Stimulated activated CD4-positive, alpha-beta T cell treated with anti-CD3 and anti-CD28 coated beads, Interleukin-4, amount 100 ng/mL, for 48 hours (primary cell): ENCODE results near the gene MIA2.
"Not testable (repeated sequence)": the region's sequence is repeated elsewhere in the genome, so short reads cannot be mapped to it uniquely, and the experiment has no call there.

ENCODE experiments used
- DNase-seq, 2 donors: peaks; one replicate each; pipeline ENCODE4 v3.0.0-alpha.2; 2020; ENCODE audit warnings: low read depth in 2 of 2

The MIA2 gene

DNA sequence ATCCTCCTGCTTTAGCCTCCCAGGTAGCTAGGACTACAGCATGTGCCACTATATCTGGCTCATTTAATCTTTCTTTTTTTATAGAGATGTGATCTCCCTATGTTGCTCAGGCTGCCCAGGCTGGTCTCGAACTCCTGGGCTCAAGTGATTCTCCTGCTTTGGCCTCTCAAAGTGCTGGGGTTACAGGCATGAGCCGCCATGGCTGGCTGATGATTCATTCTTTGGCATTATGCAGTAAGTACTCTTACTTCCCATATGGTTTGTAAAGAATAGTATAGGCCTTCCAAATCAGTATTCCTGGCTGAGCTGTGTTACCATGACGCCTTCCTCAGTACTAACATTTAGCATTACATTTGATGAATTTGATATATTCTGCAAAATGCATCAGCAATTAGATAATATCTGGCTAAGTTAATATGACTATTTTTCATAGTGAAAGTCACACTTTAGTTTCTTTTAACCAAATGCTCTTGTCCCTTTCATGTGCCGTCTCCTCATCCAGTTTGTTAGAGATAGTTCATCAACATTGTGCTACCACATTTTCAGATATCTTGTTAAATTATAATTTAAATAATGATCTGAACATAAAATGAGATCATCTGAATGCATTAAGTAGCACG lies 3.2 kb upstream of the MIA2 start:
- DNase-seq = no peak

DNA sequence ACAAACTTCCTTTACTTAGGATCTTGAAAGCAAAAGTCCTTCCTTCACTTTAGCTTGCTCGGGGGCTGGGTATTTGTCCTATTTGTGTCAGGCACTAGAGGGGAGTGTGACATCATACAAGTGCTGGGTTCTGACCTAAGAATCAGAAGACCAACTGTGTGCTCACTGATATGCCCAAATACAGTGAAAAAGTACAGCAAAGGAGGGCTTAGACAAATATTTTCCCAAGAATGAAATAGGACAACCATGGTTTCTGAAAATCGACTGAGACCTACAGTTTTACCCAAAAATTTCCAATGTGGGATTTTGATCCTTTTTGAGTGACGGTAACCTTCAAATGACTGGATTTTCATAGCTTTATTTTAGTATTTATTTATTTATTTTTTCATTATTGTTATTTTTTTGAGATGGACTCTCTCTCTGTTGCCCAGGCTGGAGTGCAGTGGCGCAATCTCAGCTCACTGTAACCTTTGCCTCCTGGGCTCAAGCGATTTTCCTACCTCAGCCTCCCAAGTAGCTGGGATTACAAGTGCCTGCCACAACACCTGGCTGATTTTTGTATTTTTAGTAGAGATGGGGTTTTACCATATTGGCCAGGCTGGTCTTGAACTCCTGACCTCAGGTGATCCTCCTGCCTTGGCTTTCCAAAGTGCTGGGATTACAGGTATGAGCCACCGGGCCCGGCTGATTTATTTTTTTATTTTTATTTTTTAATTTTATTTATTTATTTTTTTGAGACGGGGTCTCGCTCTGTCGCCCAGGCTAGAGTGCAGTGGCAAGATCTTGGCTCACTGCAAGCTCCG lies 1.8 kb upstream of the MIA2 start:
- DNase-seq = not testable (repeated sequence)

GRCh38 chr14:39232554-39233415 lies 930 bp upstream of the MIA2 start:
- no peak for DNase-seq

DNA sequence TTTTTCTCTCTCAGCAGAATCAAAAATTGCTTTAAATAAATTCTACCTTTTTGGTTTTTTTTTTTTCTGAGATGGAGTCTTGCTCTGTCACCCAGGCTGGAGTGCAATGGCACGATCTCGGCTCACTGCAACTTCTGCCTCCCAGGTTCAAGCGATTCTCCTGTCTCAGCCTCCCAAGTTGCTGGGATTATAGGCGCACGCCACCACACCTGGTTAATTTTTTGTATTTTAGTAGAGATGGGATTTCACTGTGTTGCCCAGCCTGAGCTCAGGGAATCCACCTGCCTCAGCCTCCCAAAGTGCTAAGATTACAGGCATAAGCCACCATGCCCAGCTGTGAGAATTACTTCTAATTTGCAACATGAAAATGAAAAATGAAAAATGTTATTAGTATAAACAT lies 1.3 kb downstream of the MIA2 start:
- DNase-seq = not testable (repeated sequence)

DNA sequence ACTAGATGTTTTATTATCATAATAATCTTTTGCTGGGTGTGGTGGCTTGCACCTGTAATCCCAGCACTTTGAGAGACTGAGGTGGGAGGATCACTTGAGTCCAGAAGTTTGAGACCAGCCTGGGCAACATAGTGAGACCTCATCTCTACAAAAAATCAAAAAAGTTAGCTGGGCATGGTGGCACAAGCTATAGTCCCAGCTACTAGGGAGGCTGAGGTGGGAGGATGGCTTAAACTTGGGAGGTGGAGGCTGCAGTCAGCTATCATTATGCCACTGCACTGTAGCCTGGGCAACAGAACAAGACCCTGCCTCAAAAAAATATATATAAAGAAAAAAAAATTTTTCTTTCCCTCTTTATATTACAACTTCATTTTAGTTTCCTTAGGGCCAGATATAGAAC lies 1.8 kb downstream of the MIA2 start:
- DNase-seq = not testable (repeated sequence)

- no peak for DNase-seq
Measured at GRCh38 chr14:39240769-39241168, 7.1 kb downstream of the MIA2 start.

GRCh38 chr14:39241637-39242036 lies 7.9 kb downstream of the MIA2 start:
- DNase-seq = no peak

DNA sequence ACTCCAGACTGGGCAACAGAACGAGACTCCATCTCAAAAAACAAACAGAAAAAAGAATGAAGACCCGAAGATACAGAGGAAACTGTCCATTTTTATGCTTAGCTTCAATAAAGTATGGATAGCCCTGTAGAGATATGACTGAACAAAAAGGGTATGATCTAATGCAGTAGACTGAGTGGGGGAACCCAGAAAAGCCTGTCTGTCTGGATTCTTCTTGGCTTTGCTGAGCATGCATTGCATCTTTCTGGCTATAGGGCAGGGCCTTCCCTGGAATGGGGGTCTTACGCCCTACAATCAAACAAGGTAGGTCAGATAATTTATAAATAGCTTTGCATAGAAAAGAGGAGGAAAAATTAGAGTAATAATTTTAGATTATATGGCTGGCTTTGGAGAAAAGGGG lies 10.1 kb downstream of the MIA2 start:
- DNase-seq = no peak

DNA sequence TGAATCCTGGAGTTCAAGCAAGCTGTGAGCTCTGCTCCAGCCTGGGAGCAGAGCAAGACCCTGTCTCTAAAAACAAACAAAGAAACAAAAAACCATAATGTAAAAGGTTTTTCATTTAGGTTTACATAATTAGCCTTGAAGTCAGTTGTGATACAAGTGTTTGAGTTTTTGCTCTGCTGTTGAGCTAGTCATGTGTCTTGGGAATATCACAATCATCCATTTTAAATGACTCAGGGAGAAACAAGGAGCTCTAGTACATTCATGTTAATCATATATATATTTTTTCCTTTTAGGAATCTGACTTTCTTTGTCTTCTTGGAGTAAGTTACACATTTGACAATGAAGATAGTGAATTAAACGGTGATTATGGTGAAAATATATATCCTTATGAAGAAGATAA lies 12.9 kb downstream of the MIA2 start:
- DNase-seq = no peak

GRCh38 chr14:39247256-39247655 lies 13.5 kb downstream of the MIA2 start:
- no peak for DNase-seq

DNA sequence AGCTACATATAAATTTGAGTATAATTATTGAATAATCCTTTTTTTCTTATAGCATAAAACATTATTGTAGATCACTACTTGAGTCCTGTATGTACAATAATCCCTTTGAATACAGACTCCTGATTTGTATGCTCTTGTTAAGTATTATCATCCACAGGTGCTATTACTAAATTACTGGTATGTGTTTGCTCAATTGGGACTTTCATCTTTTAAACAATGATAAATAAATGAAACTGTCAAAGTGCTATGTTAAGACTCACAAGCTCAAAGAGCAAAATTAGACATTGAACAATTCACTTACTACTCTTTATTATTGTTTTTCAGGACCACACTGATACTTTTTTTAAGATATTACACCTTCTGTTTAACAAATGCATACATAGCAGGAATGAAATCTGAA lies 17.8 kb downstream of the MIA2 start:
- DNase-seq = no peak

- DNase-seq = not testable (repeated sequence)
Measured at GRCh38 chr14:39257388-39257787, 23.7 kb downstream of the MIA2 start.

- DNase-seq = no peak
Measured at GRCh38 chr14:39258782-39259545, 25.2 kb downstream of the MIA2 start.

DNA sequence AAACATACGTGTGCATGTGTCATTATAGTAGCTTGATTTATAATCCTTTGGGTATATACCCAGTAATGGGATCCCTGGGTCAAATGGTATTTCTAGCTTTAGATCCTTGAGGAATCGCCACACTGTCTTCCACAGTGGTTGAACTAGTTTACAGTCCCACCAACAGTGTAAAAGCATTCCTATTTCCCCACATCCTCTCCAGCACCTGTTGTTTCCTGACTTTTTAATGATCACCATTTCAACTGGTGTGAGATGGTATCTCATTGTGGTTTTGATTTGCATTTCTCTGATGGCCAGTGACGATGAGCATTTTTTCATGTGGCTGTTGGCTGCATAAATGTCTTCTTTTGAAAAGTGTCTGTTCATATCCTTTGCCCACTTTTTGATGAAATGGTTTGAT lies 26.4 kb downstream of the MIA2 start:
- not testable (repeated sequence) for DNase-seq

- not testable (repeated sequence) for DNase-seq
Measured at GRCh38 chr14:39262214-39262613, 28.5 kb downstream of the MIA2 start.

- DNase-seq = no peak
Measured at GRCh38 chr14:39264057-39264456, 30.3 kb downstream of the MIA2 start.

GRCh38 chr14:39264558-39264957 lies 30.8 kb downstream of the MIA2 start:
- no peak for DNase-seq

DNA sequence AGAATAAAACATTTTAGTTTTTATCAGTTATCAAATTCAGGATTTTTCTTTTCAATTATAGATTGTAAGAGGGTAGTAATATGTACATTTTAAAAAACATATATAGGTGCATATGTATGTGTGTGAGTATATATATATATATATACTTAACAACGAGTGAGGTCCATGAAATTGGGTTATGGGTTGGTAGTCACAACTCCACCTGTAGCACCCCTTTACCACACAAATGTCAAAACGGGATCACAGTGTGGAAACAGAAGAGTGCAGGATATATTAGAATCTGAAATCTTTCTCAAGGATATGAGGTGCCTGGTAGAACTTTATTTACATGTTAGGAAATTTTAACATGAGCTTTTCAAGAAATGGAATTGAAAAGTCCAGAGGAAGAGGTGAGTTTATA lies 31.3 kb downstream of the MIA2 start:
- no peak for DNase-seq

DNA sequence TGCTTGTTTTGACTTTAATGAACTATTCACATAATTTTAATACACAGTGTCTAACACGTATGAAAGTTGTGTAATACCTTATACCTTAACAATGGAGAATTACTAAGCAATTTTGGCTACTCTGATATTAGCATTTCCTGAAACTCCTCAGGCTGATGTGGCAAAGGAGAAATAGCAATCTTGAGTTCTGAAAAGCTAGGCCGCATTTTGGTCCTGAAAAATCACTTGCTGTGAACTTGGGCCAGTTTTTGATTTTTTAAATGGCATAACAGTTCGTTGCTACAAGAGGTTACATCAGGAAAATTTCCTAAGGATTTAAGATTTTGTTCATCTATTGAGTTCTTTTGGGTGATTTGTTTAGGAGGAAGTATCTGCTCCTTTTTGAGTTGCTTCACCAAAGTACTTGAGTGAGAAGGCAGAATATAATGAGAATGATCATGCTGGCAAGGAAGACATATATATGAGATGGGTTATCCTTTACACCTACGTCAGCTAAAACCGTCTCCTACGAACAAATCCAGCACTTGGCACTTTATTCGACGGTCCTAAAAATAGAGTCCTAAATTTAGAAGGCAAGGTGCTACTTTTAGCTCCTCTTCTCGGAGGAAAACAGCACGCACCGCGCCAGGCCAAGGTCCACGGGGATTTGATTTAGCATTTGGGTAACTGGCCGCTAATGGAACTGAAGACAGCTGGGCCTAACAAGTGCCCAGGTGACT lies 32.2 kb downstream of the MIA2 start:
- no peak for DNase-seq

DNA sequence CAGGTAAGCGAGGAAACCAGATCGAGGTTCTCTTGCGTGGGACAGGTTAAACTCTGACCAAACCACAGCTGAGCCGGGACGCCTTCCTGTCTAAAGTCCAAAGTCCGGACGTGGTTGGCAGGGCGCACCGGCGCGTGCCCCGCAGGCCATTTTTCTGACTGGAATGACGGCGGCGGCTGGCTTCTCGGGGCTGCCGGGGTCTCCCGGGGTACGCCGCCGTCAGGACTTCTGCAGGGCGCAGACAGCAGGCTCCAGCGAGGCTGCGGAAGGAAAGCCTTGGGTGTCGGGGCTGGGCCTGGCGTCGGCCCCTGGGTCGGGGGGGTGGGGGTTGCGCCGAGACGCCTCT lies 32.8 kb downstream of the MIA2 start:
- peak in 1 of 2 donors; percentile 18 for DNase-seq
